ENCODE measurements around the gene ZSCAN32. TPM values are rescaled to one million over a fixed set of nuclear protein-coding genes. Genes with fewer than 3 reads are reported as not detected.

The ZSCAN32 gene
- total and polyA plus RNA-seq, 2 experiments from 2014 or later: 8.0 to 10.7 TPM

GRCh38 chr16:3347586-3347985, 53.2 kb downstream of the ZSCAN32 start:
- no peaks in the 10 kb centered on the region for H3K36me3 ChIP-seq (ENCODE audit: low read depth)
- WGBS, 2 experiments (ENCODE audit: low coverage in 1 of 2, low lambda C conversion rate in 2 of 2, missing lambda C conversion rate in 2 of 2): 31 to 35% methylated on average over 10 of the region's 10 CpGs
- in situ Hi-C loops (cut with MboI): no loop called here
- no peak overlapping the region for H3K4me2 ChIP-seq (ENCODE audit: unreplicated experiment)
- no peak for DNase-seq
- H3K27me3 ChIP-seq (replicated peaks; ENCODE audit: insufficient read depth): no peaks in the 10 kb centered on the region
- no peaks in the 10 kb centered on the region for H3K79me2 ChIP-seq (ENCODE audit: insufficient read depth)
- no peaks in the 10 kb centered on the region for H3K4me1 ChIP-seq (ENCODE audit: insufficient read depth)
- TF ChIP-seq EZH2phosphoT487 (IDR thresholded peaks at IDR 0.05; ENCODE audit: insufficient read depth, low read depth) (no peak), EZH2 (IDR thresholded peaks at IDR 0.05; ENCODE audit: insufficient read depth, poor library complexity, severe bottlenecking) (no peak)
- H3K9me3 ChIP-seq (ENCODE audit: low read depth): no peaks in the 10 kb centered on the region
- no peaks in the 10 kb centered on the region for H3K9me2 ChIP-seq (ENCODE audit: insufficient read depth)
- H3K27ac ChIP-seq: no peak overlapping the region
- H2AFZ ChIP-seq: no peak overlapping the region
- H3F3A ChIP-seq (ENCODE audit: insufficient read depth): no peaks in the 10 kb centered on the region
- H3K4me3 ChIP-seq: no peak overlapping the region
- no peaks in the 10 kb centered on the region for H4K20me1 ChIP-seq (ENCODE audit: insufficient read depth)
- H3K9ac ChIP-seq: no peak overlapping the region

GRCh38 chr16:3346041-3346440, 54.8 kb downstream of the ZSCAN32 start:
- in situ Hi-C loops (cut with MboI): no loop called here
- H2AFZ ChIP-seq: no peak overlapping the region
- TF ChIP-seq EZH2phosphoT487 (IDR thresholded peaks at IDR 0.05; ENCODE audit: insufficient read depth, low read depth): no peak
- TF ChIP-seq EZH2 (IDR thresholded peaks at IDR 0.05; ENCODE audit: insufficient read depth, poor library complexity, severe bottlenecking): no peak
- H3K27ac ChIP-seq: no peak overlapping the region
- H3K36me3 ChIP-seq (ENCODE audit: low read depth): no peaks in the 10 kb centered on the region
- H3F3A ChIP-seq (ENCODE audit: insufficient read depth): no peaks in the 10 kb centered on the region
- H3K27me3 ChIP-seq (replicated peaks; ENCODE audit: insufficient read depth): no peaks in the 10 kb centered on the region
- H3K9me2 ChIP-seq (ENCODE audit: insufficient read depth): no peaks in the 10 kb centered on the region
- WGBS, 2 experiments (ENCODE audit: low coverage in 1 of 2, low lambda C conversion rate in 2 of 2, missing lambda C conversion rate in 2 of 2): 16 to 23% methylated on average over 2 of the region's 2 CpGs
- H3K9ac ChIP-seq: no peak overlapping the region
- no peaks in the 10 kb centered on the region for H3K79me2 ChIP-seq (ENCODE audit: insufficient read depth)
- H3K4me1 ChIP-seq (ENCODE audit: insufficient read depth): no peaks in the 10 kb centered on the region
- H3K4me2 ChIP-seq (ENCODE audit: unreplicated experiment): no peak overlapping the region
- H3K4me3 ChIP-seq: no peak overlapping the region
- no peaks in the 10 kb centered on the region for H3K9me3 ChIP-seq (ENCODE audit: low read depth)
- no peak for DNase-seq
- no peaks in the 10 kb centered on the region for H4K20me1 ChIP-seq (ENCODE audit: insufficient read depth)

Other genes starting within 250 kb of the ZSCAN32 start
- 5.3 TPM in 1 of 2 replicates, not detected in the other for gene OR1F1, start 212.8 kb downstream of the ZSCAN32 start, total RNA-seq (2014; rRNA removed; shearing (Covaris generic))
- gene OR1F1, start 212.8 kb downstream of the ZSCAN32 start, polyA plus RNA-seq (2016; fragmentation: Nextera tagmentation; extraction: Ambion mirVana): not detected in 2 replicates
- 6.2 and 10.3 TPM in 2 replicates for gene ZNF200, start 165.8 kb downstream of the ZSCAN32 start, total RNA-seq (2014; rRNA removed; shearing (Covaris generic))
- gene ZNF200, start 165.8 kb downstream of the ZSCAN32 start, polyA plus RNA-seq (2016; fragmentation: Nextera tagmentation; extraction: Ambion mirVana): 7.0 and 7.8 TPM in 2 replicates
- gene MEFV, start 144.4 kb downstream of the ZSCAN32 start, total RNA-seq (2014; rRNA removed; shearing (Covaris generic)): not detected in 2 replicates
- not detected in 2 replicates for gene MEFV, start 144.4 kb downstream of the ZSCAN32 start, polyA plus RNA-seq (2016; fragmentation: Nextera tagmentation; extraction: Ambion mirVana)
- gene ZNF263, start 117.5 kb downstream of the ZSCAN32 start, total RNA-seq (2014; rRNA removed; shearing (Covaris generic)): 55.7 and 66.3 TPM in 2 replicates
- 20.5 and 22.1 TPM in 2 replicates for gene ZNF263, start 117.5 kb downstream of the ZSCAN32 start, polyA plus RNA-seq (2016; fragmentation: Nextera tagmentation; extraction: Ambion mirVana)
- gene TIGD7, start 95.6 kb downstream of the ZSCAN32 start, total RNA-seq (2014; rRNA removed; shearing (Covaris generic)): 4.9 and 14.9 TPM in 2 replicates
- gene TIGD7, start 95.6 kb downstream of the ZSCAN32 start, polyA plus RNA-seq (2016; fragmentation: Nextera tagmentation; extraction: Ambion mirVana): 3.9 and 5.3 TPM in 2 replicates
- 17.2 and 29.1 TPM in 2 replicates for gene ZNF75A, start 95.5 kb downstream of the ZSCAN32 start, total RNA-seq (2014; rRNA removed; shearing (Covaris generic))
- 14.6 and 16.7 TPM in 2 replicates for gene ZNF75A, start 95.5 kb downstream of the ZSCAN32 start, polyA plus RNA-seq (2016; fragmentation: Nextera tagmentation; extraction: Ambion mirVana)
- 0.51 TPM in 1 of 2 replicates, not detected in the other for gene OR2C1, start 45.1 kb downstream of the ZSCAN32 start, total RNA-seq (2014; rRNA removed; shearing (Covaris generic))
- 0.27 TPM in 1 of 2 replicates, not detected in the other for gene OR2C1, start 45.1 kb downstream of the ZSCAN32 start, polyA plus RNA-seq (2016; fragmentation: Nextera tagmentation; extraction: Ambion mirVana)
- gene ZNF174, start 211 bp upstream of the ZSCAN32 start, total RNA-seq (2014; rRNA removed; shearing (Covaris generic)): 7.1 and 10.4 TPM in 2 replicates
- 8.2 and 9.1 TPM in 2 replicates for gene ZNF174, start 211 bp upstream of the ZSCAN32 start, polyA plus RNA-seq (2016; fragmentation: Nextera tagmentation; extraction: Ambion mirVana)
- gene ZNF597, start 42.5 kb upstream of the ZSCAN32 start, total RNA-seq (2014; rRNA removed; shearing (Covaris generic)): 3.2 TPM in 2 replicates
- gene ZNF597, start 42.5 kb upstream of the ZSCAN32 start, polyA plus RNA-seq (2016; fragmentation: Nextera tagmentation; extraction: Ambion mirVana): 1.8 and 2.2 TPM in 2 replicates
- 11.2 and 14.4 TPM in 2 replicates for gene NAA60, start 42.7 kb upstream of the ZSCAN32 start, total RNA-seq (2014; rRNA removed; shearing (Covaris generic))
- gene NAA60, start 42.7 kb upstream of the ZSCAN32 start, polyA plus RNA-seq (2016; fragmentation: Nextera tagmentation; extraction: Ambion mirVana): 49.4 and 51.3 TPM in 2 replicates
- not detected in 2 replicates for gene C16orf90, start 94.5 kb upstream of the ZSCAN32 start, total RNA-seq (2014; rRNA removed; shearing (Covaris generic))
- gene C16orf90, start 94.5 kb upstream of the ZSCAN32 start, polyA plus RNA-seq (2016; fragmentation: Nextera tagmentation; extraction: Ambion mirVana): not detected in 2 replicates
- 19.3 and 28.5 TPM in 2 replicates for gene CLUAP1, start 100.0 kb upstream of the ZSCAN32 start, total RNA-seq (2014; rRNA removed; shearing (Covaris generic))
- gene CLUAP1, start 100.0 kb upstream of the ZSCAN32 start, polyA plus RNA-seq (2016; fragmentation: Nextera tagmentation; extraction: Ambion mirVana): 33.3 and 37.8 TPM in 2 replicates
- not detected in 2 replicates for gene NLRC3, start 176.4 kb upstream of the ZSCAN32 start, total RNA-seq (2014; rRNA removed; shearing (Covaris generic))
- 0.11 and 0.22 TPM in 2 replicates for gene NLRC3, start 176.4 kb upstream of the ZSCAN32 start, polyA plus RNA-seq (2016; fragmentation: Nextera tagmentation; extraction: Ambion mirVana)
- 2.3 and 6.2 TPM in 2 replicates for gene SLX4, start 210.6 kb upstream of the ZSCAN32 start, total RNA-seq (2014; rRNA removed; shearing (Covaris generic))
- 1.9 and 2.0 TPM in 2 replicates for gene SLX4, start 210.6 kb upstream of the ZSCAN32 start, polyA plus RNA-seq (2016; fragmentation: Nextera tagmentation; extraction: Ambion mirVana)